BJ (cell line): Measurements from ENCODE around the gene KIF27. TPM values are rescaled to one million over a fixed set of nuclear protein-coding genes. Genes with fewer than 3 reads are reported as not detected.
A peak's percentile ranks its signal among the peaks of the same experiment; 100 is the strongest.

Experiments
- CTCF ChIA-PET: fragments of 350-600 bp; formaldehyde crosslinking; extraction: SDS; loops from one replicate; lab custom pipeline; 2021; ENCODE audit warnings: antibody characterized with exemption, inconsistent platforms; lab: Yijun Ruan, JAX
- POLR2A ChIA-PET: fragments of 300-600 bp; sonication (Branson Sonifier 250); formaldehyde crosslinking; extraction: SDS; loops from one replicate; lab custom pipeline; 2021; ENCODE audit warnings: antibody characterized with exemption; lab: Charles Lee
- DNase-seq: peaks from one replicate; pipeline ENCODE4 v3.0.0-alpha.2; 2011; ENCODE audit warnings: low read depth
- H3K27me3 ChIP-seq: 2 replicates; pipeline ENCODE4 v1.6.0; 2011; ENCODE audit warnings: low read length; ENCODE audit not compliant: control insufficient read depth, insufficient read depth
- H3K36me3 ChIP-seq: 2 replicates; pipeline ENCODE4 v1.5.1; 2011; ENCODE audit warnings: low read length; ENCODE audit not compliant: control insufficient read depth, insufficient read depth
- H3K4me3 ChIP-seq: 2 replicates; pipeline ENCODE4 v1.5.1; 2011; ENCODE audit warnings: low read depth, mild to moderate bottlenecking, control low read depth, low read length
- polyA plus RNA-seq: library from polyadenylated mRNA; depleted of rRNA; stranded (reverse); fragments of >200 nt; gene quantifications from 2 replicates; pipeline ENCODE4 v1.2.3, GENCODE V29; 2011
- TF ChIP-seq, protein P1 (sequence below): IDR thresholded peaks from 2 replicates; pipeline ENCODE4 v1.5.1; 2011; ENCODE audit warnings: low read depth, mild to moderate bottlenecking, control low read depth, inconsistent platforms, low read length, moderate library complexity; ENCODE audit not compliant: insufficient read depth

Gene KIF27
- polyA plus RNA-seq, 1 experiment: 0.54 TPM

DNA sequence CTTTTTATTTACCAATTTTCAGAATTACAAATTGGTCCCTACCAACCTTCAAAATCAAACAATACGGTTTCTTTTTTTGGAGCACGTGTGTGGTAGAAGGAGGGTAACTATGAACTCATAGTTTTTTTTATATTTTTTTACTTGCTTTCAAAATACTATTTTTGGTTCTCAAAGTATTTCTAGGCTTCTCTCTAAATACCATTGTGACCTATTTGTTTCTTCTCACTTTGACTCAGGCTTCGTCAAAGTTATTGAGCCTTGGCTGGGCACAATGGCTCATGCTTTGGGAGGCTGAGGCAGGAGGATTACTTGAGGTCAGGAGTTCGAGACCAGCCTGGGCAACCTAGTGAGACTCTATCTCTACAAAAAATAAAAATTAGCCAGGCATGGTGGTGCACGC lies 11.6 kb upstream of the KIF27 start:
- TF ChIP-seq, protein P1, sequence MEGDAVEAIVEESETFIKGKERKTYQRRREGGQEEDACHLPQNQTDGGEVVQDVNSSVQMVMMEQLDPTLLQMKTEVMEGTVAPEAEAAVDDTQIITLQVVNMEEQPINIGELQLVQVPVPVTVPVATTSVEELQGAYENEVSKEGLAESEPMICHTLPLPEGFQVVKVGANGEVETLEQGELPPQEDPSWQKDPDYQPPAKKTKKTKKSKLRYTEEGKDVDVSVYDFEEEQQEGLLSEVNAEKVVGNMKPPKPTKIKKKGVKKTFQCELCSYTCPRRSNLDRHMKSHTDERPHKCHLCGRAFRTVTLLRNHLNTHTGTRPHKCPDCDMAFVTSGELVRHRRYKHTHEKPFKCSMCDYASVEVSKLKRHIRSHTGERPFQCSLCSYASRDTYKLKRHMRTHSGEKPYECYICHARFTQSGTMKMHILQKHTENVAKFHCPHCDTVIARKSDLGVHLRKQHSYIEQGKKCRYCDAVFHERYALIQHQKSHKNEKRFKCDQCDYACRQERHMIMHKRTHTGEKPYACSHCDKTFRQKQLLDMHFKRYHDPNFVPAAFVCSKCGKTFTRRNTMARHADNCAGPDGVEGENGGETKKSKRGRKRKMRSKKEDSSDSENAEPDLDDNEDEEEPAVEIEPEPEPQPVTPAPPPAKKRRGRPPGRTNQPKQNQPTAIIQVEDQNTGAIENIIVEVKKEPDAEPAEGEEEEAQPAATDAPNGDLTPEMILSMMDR: no peak
- DNase-seq: no peak
- POLR2A ChIA-PET: no interaction called here
- CTCF ChIA-PET: interaction anchor here (0.7 to 2.6 kb wide), 3 partner anchors 9 to 207 kb away, joined by 3 to 13 read pairs (median 4); partner anchors contain the start of gene KIF27
- H3K4me3 ChIP-seq: no peak overlapping the region
- no peaks in the 10 kb centered on the region for H3K27me3 ChIP-seq
- H3K36me3 ChIP-seq: no peaks in the 10 kb centered on the region

DNA sequence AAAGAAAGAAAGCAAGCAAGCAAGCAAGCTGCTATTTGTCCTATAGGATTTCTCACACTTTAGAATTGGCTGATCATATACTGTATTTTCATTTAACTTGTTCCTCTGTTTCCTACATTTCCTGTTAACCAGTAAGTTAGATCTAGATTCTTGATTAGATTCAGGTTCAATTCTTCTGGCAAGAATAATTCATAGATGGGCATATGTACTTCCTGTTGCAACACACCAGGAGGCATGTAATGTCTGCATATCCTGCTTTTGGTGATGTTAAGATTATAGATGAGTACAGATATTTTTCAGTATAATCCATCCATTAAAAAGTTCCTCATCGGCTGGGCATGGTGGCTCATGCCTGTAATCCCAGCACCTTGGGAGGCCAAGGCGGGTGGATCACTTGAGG lies 10.8 kb upstream of the KIF27 start:
- TF ChIP-seq, protein P1: no peak
- no peaks in the 10 kb centered on the region for H3K36me3 ChIP-seq
- ChIA-PET POLR2A (no interaction called here), CTCF (no interaction called here)
- no peaks in the 10 kb centered on the region for H3K27me3 ChIP-seq
- H3K4me3 ChIP-seq: no peak overlapping the region
- no peak for DNase-seq

DNA sequence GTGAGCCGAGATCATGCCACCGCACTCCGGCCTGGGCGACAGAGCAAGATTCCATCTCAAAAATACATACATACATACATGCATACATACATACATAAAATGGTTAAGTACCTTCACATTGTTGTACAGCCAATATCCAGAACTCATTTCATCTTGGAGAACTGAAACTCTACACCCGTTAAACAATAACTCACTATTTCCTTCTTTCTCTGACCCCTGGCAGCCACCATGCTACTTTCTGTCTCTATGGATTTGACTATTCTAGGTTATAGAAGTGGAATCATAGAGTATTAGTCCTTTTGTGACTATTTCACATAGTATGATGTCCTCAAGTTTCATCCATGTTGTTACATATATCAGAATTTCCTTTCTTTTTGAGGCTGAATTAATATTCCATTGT lies 9.6 kb upstream of the KIF27 start:
- ChIA-PET POLR2A (no interaction called here), CTCF (interaction anchor here (0.9 kb wide), 1 partner anchor 385 kb away, joined by 3 read pairs; no protein-coding TSS in a partner anchor)
- no peaks in the 10 kb centered on the region for H3K27me3 ChIP-seq
- DNase-seq: no peak
- no peak overlapping the region for H3K4me3 ChIP-seq
- TF ChIP-seq, protein P1: no peak
- H3K36me3 ChIP-seq: no peaks in the 10 kb centered on the region

DNA sequence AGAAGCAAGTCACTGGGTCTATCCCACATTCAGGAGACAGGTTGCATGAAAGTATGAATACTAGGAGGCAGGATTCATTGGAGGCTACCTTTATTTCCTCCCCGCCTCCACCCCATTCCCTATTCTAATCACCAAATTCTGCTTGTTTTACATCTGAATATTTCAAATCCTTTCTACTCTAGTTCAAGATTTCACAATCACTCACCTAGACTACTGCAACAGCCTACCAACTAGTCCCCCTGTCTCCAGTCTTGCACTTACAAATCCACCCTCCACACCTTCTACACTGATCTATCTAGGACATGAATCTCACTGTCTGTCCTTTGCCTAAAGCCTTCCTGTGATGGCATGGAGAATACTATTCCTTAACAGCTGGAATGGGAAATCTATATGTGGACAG lies 6.4 kb upstream of the KIF27 start:
- Histone ChIP-seq H3K36me3 (no peaks in the 10 kb centered on the region), H3K4me3 (no peak overlapping the region), H3K27me3 (no peaks in the 10 kb centered on the region)
- DNase-seq: no peak
- TF ChIP-seq, protein P1: no peak
- CTCF ChIA-PET: no interaction called here
- POLR2A ChIA-PET: no interaction called here

DNA sequence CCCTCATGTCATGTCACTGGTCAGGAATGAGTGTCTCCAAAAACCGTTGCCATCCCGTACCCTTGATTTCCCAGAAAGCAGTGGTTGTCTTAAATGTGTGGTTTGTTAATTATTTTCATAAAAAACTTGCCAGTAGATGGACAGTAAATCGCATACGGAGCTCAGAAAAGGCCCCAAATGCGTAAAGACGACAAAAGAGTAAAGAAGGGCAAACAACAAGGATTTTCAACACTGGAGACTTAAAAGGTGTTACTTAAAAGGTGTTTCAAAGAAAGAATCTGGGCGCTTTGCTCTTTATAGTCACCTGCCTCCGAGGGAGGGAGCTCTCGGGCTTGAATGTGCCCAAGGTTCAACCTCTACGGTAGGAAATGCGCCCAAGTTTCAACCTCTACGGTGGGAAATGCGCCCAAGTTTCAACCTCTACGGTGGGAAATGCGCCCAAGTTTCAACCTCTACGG lies 734 bp downstream of the KIF27 start:
- TF ChIP-seq, protein P1: peak; percentile 47; the same call in 1 of the 2 replicates
- DNase-seq: no peak
- POLR2A ChIA-PET: interaction anchor here (0.5 to 1.2 kb wide), 3 partner anchors 8 to 56 kb away, joined by 5 to 10 read pairs (median 7); no protein-coding TSS in a partner anchor

More for the DNA sequence above, 734 bp downstream of the KIF27 start:
- H3K4me3 ChIP-seq: peak overlapping the region; percentile 73
- CTCF ChIA-PET: interaction anchor here (0.6 to 3.0 kb wide), 7 partner anchors 9 to 463 kb away, joined by 3 to 13 read pairs (median 3); no protein-coding TSS in a partner anchor
- no peaks in the 10 kb centered on the region for H3K27me3 ChIP-seq
- no peaks in the 10 kb centered on the region for H3K36me3 ChIP-seq
